Large intestine (tissue), 3 donors: Measurements from ENCODE around the gene KRT13. TPM values are rescaled to one million over a fixed set of nuclear protein-coding genes. Genes with fewer than 3 reads are reported as not detected.

Experiments
- DNase-seq, 2 donors: peaks; one replicate each; pipeline versions ENCODE4 v3.0.0 to v3.0.0-alpha.2; 2013
- H3K27ac ChIP-seq: one replicate; pipeline ENCODE4 v1.5.1; 2013; ENCODE audit warnings: low read length
- H3K27me3 ChIP-seq: 2 replicates; pipeline ENCODE4 v1.6.1; 2013; ENCODE audit warnings: low read length; ENCODE audit not compliant: control insufficient read depth, insufficient read depth
- H3K36me3 ChIP-seq: 2 replicates; pipeline ENCODE4 v1.6.1; 2013; ENCODE audit warnings: low read length; ENCODE audit not compliant: control insufficient read depth, insufficient read depth
- H3K4me1 ChIP-seq: one replicate; pipeline ENCODE4 v1.6.1; 2013; ENCODE audit warnings: low read length; ENCODE audit not compliant: control insufficient read depth, insufficient read depth
- H3K4me3 ChIP-seq: one replicate; pipeline ENCODE4 v1.5.1; 2013; ENCODE audit warnings: low read length
- H3K9me3 ChIP-seq: one replicate; pipeline ENCODE4 v1.6.1; 2013; ENCODE audit warnings: mild to moderate bottlenecking, low read depth, low read length, moderate library complexity; ENCODE audit not compliant: control insufficient read depth
- WGBS: methylation state at CpG from one replicate; pipeline ENCODE4 v1.1.5; 2013; ENCODE audit warnings: low lambda C conversion rate; ENCODE audit not compliant: insufficient coverage; 5-methylcytosine and 5-hydroxymethylcytosine counted together
- polyA plus RNA-seq: library from polyadenylated mRNA; unstranded; fragments of 120-200 nt; gene quantifications from one replicate; pipeline ENCODE4 v1.2.1, GENCODE V29; 2013

KRT13 gene
- polyA plus RNA-seq, 1 donor: 0.94 TPM

- peaks cover 51% of the 10 kb centered on the region for H3K4me1 ChIP-seq
- WGBS: no CpG with 5 or more reads among the region's 11 CpGs
- peak; percentile 64 to 80 for DNase-seq
- H3K36me3 ChIP-seq: no peaks in the 10 kb centered on the region
- H3K27me3 ChIP-seq: no peaks in the 10 kb centered on the region
- H3K4me3 ChIP-seq: no peak overlapping the region
- H3K9me3 ChIP-seq: no peaks in the 10 kb centered on the region
- peak overlapping the region; percentile 74 for H3K27ac ChIP-seq
Observed at GRCh38 chr17:41519501-41520224, 14.3 kb upstream of the KRT13 start.

- H3K27ac ChIP-seq: peak within 1 kb of the TSS; percentile 74
- WGBS: 80% methylated on average over 1 of the region's 8 CpGs
- no peaks in the 10 kb centered on the region for H3K9me3 ChIP-seq
- H3K4me1 ChIP-seq: peaks cover 50% of the 10 kb centered on the region
- H3K27me3 ChIP-seq: no peaks in the 10 kb centered on the region
- DNase-seq: peak in 1 of 2 donors; percentile 12
- H3K4me3 ChIP-seq: no peak within 1 kb of the TSS
- no peaks in the 10 kb centered on the region for H3K36me3 ChIP-seq
Observed at GRCh38 chr17:41518789-41519449, 13.5 kb upstream of the KRT13 start, which contains the start of gene KRT15. KRT15 (minus strand) TSS chr17:41518890; CDS start chr17:41518827, 63 bp downstream.

- Histone ChIP-seq H3K36me3 (no peaks in the 10 kb centered on the region), H3K4me3 (no peak overlapping the region), H3K4me1 (peaks cover 43% of the 10 kb centered on the region), H3K27ac (no peak overlapping the region), H3K27me3 (no peaks in the 10 kb centered on the region), H3K9me3 (no peaks in the 10 kb centered on the region)
- no peak for DNase-seq
- WGBS: no CpG with 5 or more reads among the region's 3 CpGs
Observed at GRCh38 chr17:41518031-41518430, 12.6 kb upstream of the KRT13 start.

DNA sequence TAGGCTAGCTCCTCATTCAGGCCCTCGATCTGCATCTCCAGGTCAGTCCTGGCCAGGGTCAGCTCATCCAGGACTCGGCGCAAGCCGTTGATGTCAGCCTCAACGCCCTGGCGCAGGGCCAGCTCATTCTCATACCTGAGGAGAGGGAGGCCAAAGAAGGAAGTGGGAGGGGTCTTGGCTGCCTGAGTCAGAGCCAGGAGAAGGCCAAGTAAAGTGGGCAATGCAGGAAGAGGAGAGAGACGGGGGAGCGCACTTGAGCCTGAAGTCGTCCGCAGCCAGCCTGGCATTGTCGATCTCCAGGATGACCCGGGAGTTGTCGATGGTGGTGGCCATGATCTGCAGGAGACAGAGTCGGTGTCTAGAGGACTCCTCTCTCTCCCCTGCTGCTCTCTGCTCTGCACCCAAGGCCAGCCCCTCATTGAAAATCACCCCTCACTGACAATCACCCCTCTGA is 11.4 kb upstream of the KRT13 start:
- no peak overlapping the region for H3K4me3 ChIP-seq
- H3K27ac ChIP-seq: no peak overlapping the region
- no peaks in the 10 kb centered on the region for H3K9me3 ChIP-seq
- H3K4me1 ChIP-seq: peaks cover 31% of the 10 kb centered on the region
- no peaks in the 10 kb centered on the region for H3K27me3 ChIP-seq
- DNase-seq: no peak
- no CpG with 5 or more reads among the region's 14 CpGs for WGBS
- H3K36me3 ChIP-seq: no peaks in the 10 kb centered on the region

DNA sequence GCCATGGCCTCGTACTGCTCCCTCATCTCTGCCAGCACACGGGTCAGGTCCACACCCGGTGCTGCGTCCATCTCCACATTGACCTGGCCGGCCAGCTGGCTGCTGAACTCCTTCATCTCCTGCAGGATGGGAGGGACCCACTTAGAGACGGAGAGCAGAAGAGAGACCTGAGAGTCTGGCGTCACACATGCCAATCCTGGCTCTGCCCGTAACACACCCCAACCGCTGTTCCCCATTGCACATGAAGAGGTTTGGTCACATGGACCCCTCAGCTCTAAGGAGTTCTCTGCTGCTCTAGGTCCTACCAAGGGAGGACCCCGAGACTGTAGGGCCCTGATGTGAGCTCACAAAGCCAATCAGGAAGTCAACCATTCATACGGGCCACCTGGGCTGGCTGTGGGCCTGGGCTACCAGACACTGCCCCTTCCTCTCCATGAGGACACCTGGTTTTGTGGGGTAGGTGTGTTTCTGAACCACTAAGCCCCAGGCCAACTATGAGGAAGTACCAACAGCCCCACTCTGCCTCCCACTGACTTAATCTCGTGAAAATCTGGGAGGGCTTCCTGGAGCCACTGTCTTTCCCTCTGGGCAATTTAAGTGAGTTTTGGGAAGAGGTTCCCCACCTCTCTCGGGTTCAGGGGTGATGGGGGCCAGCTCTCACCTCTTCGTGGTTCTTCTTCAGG is 10.9 kb upstream of the KRT13 start:
- DNase-seq: no peak
- no peak overlapping the region for H3K27ac ChIP-seq
- no peaks in the 10 kb centered on the region for H3K36me3 ChIP-seq
- H3K4me1 ChIP-seq: peaks cover 31% of the 10 kb centered on the region
- peaks cover 2% of the 10 kb centered on the region for H3K27me3 ChIP-seq
- no CpG with 5 or more reads among the region's 14 CpGs for WGBS
- H3K4me3 ChIP-seq: no peak overlapping the region
- no peaks in the 10 kb centered on the region for H3K9me3 ChIP-seq

DNA sequence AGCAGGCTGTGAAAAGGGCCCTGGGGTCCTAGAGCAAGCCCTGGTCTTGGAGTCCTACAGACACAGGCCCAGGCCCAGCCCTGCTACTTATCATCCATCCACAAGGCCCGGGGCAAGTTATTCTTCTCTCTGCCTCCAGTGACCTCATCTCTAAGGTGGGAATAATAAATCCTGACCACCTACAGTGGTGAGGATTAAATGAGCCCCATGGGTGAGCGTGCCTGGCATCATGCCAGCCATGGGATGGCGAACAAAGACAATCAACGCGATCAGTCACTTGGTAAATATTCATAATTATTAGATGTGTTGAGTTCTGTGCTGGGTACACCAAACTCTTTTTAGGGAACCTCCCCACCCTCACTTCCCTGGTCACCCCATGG is 7.7 kb upstream of the KRT13 start:
- Histone ChIP-seq H3K36me3 (no peaks in the 10 kb centered on the region), H3K4me1 (peaks cover 14% of the 10 kb centered on the region), H3K4me3 (no peak overlapping the region), H3K27me3 (peaks cover 6% of the 10 kb centered on the region), H3K27ac (no peak overlapping the region), H3K9me3 (no peaks in the 10 kb centered on the region)
- WGBS: no CpG with 5 or more reads among the region's 5 CpGs
- DNase-seq: no peak

GRCh38 chr17:41512546-41513167 is 7.2 kb upstream of the KRT13 start:
- H3K4me1 ChIP-seq: peaks cover 14% of the 10 kb centered on the region
- peaks cover 6% of the 10 kb centered on the region for H3K27me3 ChIP-seq
- no peaks in the 10 kb centered on the region for H3K9me3 ChIP-seq
- no peak overlapping the region for H3K4me3 ChIP-seq
- no CpG with 5 or more reads among the region's 7 CpGs for WGBS
- DNase-seq: no peak
- H3K36me3 ChIP-seq: no peaks in the 10 kb centered on the region
- no peak overlapping the region for H3K27ac ChIP-seq

DNA sequence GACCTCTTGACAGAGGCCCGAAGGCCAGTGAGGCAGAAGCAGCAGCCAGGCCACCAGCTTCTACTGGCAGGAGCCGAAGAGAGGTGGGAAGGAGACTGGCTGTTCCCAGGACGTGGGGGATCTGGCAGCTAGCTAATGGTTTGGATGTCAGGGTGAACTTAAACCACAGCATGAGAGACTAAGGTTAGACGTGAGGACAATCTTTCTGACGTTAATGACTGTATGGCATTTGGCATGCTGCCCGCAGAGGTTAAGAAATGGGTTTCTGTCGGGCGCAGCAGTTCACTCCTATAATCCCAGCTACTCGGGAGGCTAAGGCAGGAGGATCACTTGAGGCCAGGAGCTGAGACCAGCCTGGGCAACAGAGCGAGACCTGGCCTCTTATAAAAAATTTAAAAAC is 6.3 kb upstream of the KRT13 start:
- H3K27me3 ChIP-seq: peaks cover 9% of the 10 kb centered on the region
- no peaks in the 10 kb centered on the region for H3K36me3 ChIP-seq
- no peak overlapping the region for H3K27ac ChIP-seq
- no peaks in the 10 kb centered on the region for H3K9me3 ChIP-seq
- no peak for DNase-seq
- H3K4me3 ChIP-seq: no peak overlapping the region
- H3K4me1 ChIP-seq: peaks cover 14% of the 10 kb centered on the region
- no CpG with 5 or more reads among the region's 10 CpGs for WGBS

- DNase-seq: peak in 1 of 2 donors; percentile 71
- WGBS: no CpG with 5 or more reads among the region's 4 CpGs
- Histone ChIP-seq H3K9me3 (no peaks in the 10 kb centered on the region), H3K4me1 (peaks cover 14% of the 10 kb centered on the region), H3K36me3 (no peaks in the 10 kb centered on the region), H3K27ac (no peak overlapping the region), H3K27me3 (peaks cover 9% of the 10 kb centered on the region), H3K4me3 (no peak overlapping the region)
Observed at GRCh38 chr17:41511116-41511515, 5.7 kb upstream of the KRT13 start.
